GM19351 (cell line): ENCODE data around the gene CARMIL1.

ENCODE experiments used
- ATAC-seq: cut with Tn5 transposase; IDR thresholded peaks from one replicate; pipeline ENCODE4 v1.9.1; 2021; ENCODE audit warnings: mild to moderate bottlenecking, moderate library complexity; ENCODE audit not compliant: unreplicated experiment

The CARMIL1 gene

DNA sequence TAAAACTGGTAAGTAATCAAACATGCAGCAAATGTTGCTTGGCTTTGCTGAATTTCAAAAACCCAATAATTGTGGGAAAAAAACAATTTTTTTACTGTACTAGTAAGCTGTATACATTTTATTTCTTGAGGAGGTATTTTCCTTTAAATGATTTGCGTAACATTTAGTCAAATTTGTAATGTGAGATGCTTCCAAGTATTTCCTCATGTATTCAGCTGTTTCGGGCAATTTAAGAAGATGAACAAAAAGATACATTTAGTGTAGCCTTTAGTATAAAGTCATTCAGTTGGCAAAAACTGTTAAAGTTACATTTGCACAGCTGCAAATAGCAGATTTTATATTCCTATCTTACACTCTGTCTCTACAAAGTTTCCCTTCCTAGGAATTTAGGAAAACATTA, 186.8 kb downstream of the CARMIL1 start:
- ATAC-seq, result no peak

DNA sequence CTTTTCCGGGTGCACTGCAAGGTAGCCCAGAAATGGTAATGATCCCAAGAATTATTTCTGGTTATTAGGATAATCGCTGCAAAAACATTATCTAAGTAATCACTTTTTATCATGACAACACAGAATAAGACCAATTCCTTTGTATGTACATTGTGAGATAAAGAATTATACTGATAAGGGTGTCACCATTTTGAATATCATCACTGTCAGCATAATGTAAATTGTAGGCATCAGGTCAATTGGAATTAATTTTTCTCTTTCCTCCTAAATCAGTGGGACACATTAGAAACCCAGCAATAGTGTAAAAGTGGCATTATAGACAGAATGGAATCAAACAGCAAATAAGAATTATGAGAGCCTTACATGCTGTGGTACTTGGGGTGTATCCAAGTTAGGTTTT, 189.7 kb downstream of the CARMIL1 start:
- no peak for ATAC-seq

DNA sequence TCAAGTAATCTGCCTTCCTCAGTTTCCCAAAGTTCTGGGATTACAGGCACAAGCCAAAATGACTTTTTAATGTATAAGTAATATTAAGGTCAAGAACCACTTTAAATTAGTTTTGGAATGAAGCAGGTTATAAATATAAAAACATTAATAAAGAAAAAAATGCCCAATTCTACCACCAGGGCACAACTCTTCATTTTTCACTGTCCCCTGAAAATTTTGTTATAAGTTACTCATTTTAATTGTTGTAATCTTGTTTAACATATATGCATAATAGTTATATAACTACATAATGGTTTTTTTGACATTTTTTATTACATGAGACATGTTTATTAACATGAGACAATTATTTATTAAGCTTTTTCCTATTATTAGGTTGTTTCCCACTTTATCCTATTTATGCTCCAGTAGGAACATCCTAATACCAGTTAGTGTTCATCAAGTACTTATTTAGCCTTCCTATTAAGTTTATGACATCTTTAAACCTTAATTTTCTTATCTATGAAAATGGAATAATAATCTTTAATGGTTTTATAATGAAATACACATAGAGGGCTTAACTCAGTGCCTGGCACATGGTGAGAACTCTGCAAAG, 190.7 kb downstream of the CARMIL1 start:
- no peak for ATAC-seq

- no peak for ATAC-seq
Measured at GRCh38 chr6:25472306-25472705, 193.1 kb downstream of the CARMIL1 start.

- ATAC-seq, result no peak
Measured at GRCh38 chr6:25472906-25473305, 193.7 kb downstream of the CARMIL1 start.

- ATAC-seq, result no peak
Measured at GRCh38 chr6:25473447-25473846, 194.3 kb downstream of the CARMIL1 start.

GRCh38 chr6:25476126-25476525, 197.0 kb downstream of the CARMIL1 start:
- ATAC-seq, result no peak

DNA sequence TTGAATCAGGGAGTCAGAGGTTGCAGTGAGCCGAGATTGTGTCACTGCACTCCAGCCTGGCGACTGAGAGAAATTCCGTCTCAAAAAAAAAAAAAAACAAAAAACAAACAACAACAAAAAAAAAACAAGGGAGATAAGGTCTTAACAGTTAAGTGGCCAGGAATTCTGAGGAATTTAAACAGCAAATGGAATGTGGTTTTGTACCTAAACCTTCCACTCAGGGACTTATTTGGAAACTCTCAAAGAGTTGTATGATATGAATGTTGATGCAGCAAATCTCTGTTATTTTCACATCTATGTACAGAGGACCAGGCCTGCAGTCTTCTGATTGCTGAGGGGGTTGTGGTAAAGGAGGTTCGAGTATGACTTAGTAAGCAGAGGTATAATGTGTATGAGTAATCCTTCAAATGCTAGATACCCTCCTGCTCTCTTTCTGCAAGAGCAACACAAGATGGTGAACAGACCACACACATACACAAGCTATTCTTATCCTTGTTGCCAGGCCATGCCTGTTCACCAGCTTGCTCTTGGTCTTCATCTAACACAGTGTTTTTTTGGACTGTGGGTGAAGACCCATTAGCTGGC, 197.9 kb downstream of the CARMIL1 start:
- no peak for ATAC-seq

GRCh38 chr6:25478973-25479372, 199.8 kb downstream of the CARMIL1 start:
- ATAC-seq, result no peak

GRCh38 chr6:25481267-25481666, 202.1 kb downstream of the CARMIL1 start:
- no peak for ATAC-seq

GRCh38 chr6:25482996-25483395, 203.8 kb downstream of the CARMIL1 start:
- no peak for ATAC-seq

DNA sequence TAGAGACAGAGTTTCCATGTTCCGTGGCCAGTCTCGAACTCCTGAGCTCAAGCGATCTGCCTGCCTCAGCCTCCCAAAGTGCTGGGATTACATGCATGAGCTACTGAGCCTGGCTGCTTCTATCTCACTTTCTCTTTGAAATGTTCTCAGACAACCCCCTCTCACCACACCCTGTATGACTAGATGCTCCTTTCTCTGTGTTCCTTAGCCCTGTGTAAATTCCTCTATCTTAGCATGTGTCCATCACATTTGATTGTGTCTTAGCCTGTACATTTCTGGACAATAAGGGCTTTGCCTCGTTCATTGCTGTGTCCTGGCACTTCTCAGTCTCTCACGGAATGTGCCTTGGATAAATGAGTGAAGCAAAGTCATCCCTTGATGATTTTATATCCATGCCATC, 204.8 kb downstream of the CARMIL1 start:
- ATAC-seq, result no peak

DNA sequence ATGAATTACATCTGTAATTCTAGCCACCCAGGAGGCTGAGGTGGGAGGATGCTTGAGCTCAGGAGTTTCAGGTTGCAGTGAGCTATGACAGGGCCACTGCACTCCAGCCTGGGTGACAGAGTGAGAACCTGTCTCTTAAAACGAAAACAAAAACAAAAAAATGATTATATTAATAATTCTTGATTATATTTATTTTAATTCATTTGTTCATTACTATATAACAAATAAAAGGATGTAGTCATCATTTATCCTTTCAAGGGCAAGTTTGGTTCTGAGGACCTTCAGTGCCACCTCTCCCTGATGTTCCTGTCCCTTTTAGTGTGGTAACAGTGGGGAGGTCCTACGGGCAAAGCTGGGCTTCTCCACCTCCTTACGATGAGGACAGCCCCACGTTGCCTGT, 205.7 kb downstream of the CARMIL1 start:
- no peak for ATAC-seq

DNA sequence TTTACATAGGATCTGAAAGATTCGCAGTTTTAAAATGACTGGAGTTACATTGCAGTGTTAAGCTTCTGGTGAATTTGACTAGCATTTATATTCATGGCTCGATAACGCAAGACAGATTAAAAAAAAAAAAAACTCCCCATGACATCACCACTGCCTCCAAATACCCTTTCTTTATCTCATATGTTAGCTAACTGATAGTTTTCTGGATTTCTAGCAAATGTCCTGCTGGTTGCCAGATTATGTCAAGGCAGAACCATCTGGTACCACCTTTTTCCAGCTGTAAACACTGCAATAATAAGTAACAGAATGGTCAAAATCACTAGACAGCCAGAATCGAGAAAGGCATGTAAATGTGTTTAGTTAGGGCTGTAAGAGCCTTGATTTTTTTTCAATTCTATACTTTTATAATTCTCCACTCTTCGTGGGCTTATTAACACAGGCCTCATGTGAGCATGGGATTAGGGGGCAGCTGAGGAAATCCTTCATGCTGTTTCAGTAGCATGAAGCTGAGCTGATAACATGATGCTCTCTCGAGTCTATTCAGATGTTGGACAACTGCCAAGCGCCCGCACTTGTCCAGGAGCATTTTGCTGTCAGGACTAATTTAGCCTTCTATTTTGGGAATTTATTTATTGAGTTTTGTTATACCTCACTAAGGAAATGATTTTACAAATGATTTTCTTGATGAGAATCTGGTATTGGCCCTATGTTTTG, 206.8 kb downstream of the CARMIL1 start:
- ATAC-seq, result no peak

GRCh38 chr6:25486550-25486949, 207.4 kb downstream of the CARMIL1 start:
- no peak for ATAC-seq

DNA sequence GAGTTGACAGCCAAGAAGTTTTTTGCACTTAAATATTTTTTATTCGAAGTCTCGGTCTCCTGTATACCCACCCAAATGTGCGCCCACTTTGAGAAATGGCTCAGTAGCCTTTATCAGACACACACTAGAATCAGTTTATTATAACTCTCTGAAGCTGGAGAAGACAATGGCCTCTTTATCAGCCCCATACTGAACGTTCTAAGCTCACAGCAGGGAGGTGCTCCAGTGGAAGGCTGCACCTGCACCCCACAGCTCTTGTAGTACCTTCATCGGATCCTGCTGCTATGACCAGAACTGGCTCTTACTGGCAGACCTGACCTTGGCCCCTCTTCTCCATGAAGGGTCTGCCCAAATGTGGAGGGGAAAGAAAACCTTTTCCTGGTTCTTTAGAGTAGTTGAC, 207.8 kb downstream of the CARMIL1 start:
- ATAC-seq, result no peak

- no peak for ATAC-seq
Measured at GRCh38 chr6:25488156-25488555, 209.0 kb downstream of the CARMIL1 start.

DNA sequence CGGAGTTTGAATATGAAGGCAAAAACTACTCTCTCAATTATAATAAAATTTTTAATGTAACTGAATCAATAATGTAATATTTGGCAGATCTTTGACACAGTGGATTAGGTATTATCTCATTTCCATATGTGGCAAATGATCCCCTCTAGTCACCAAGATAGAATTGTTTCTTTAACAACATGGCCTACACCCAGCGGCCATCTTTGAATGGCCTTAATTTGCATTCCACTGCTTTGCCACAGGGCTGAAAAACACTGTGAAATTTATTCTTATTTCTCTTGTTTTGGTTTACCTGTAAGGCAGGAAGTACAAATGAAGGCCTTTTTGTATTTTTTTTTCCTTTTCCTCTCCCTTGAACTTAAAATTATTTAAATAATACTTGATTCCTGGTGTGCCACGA, 210.2 kb downstream of the CARMIL1 start:
- ATAC-seq, result no peak

DNA sequence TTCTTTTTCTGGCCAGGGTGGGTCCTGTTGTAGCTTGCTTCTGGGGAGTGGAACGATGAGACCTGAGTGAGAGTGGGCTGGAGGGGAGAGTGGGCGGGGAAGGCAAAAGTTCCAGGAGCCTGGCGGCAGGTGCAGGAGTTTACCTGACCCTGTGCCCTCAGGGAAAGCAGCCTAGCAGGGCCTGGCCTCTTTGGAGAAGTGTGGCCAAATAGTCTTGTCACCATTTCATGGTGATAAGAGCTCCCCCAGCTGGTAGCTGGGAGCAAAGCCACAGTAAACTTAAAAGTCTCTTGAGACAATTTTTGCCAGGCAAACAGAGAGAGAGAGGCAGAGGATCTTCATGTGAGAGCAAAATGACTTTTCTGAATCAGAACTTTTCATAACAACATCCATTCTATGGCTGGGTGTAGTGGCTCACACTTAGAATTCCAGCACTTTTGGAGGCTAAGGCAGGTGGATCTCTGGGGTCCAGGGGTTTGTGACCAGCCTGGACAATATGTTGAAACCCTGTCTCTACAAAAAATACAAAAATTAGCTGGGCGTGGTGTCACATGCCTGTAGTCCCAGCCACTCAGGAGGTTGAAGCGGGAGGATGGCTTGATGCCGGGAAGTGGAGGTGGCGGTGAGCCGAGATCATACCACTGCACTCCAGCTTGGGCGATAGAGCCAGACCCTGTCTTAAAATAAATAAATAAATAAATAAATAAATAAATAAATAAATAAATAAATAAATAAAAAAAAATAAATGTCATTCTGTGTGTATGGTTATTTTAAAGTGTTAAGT, 211.0 kb downstream of the CARMIL1 start:
- peak; percentile 94 for ATAC-seq

GRCh38 chr6:25492951-25493350, 213.8 kb downstream of the CARMIL1 start:
- no peak for ATAC-seq

DNA sequence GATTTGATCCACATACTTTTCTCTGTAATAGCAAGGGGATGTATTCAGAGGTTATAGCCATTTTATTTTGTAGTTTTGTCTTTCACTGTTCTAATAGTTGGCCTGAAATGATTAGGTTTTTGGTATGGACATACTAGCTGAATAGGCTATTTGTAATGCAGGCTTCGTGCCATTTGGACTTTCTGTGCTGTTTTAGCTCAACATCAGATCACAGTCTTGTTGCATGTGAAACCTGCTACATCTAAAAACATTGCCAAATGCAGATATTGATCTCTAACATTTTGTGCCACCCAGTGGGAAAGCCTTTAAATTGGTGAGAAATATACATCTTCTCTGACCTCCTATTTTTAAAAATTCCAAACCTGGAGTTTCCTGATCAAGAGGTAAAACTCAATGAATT, 215.3 kb downstream of the CARMIL1 start:
- no peak for ATAC-seq
